M059J (cell line): ENCODE results near the gene RPL35A. TPM values are rescaled to one million over a fixed set of nuclear protein-coding genes. Genes with fewer than 3 reads are reported as not detected.
"Not testable (repeated sequence)": the region's sequence is repeated elsewhere in the genome, so short reads cannot be mapped to it uniquely, and the experiment has no call there.

Experiments used
- DNase-seq: peaks from one replicate; pipeline ENCODE4 v3.0.0-alpha.2; 2012; ENCODE audit warnings: low read depth
- total RNA-seq: library from RNA; depleted of rRNA; stranded (reverse); fragments of >200 nt; shearing (Covaris generic); gene quantifications from 2 replicates; pipeline ENCODE4 v1.2.3, GENCODE V29; 2014

The RPL35A gene
- total RNA-seq, 1 experiment from 2014 or later, result 851 TPM

DNA sequence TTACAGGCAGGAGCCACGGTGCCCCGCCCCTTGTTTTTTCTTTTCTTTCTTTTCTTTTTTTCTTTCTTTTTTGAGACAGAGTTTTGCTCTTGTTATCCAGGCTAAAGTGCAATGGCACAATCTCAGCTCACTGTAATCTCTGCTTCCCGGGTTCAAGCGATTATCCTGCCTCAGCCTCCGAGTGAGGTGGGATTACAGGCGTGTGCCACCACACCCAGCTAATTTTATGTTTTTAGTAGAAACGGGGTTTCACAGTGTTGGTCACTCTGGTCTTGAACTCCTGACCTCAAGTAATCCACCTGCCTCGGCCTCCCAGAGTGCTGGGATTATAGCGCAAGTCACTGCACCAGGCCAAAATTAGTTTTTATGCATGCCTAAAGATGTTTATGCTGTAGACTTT is 2.5 kb downstream of the RPL35A start:
- DNase-seq, result no peak

DNA sequence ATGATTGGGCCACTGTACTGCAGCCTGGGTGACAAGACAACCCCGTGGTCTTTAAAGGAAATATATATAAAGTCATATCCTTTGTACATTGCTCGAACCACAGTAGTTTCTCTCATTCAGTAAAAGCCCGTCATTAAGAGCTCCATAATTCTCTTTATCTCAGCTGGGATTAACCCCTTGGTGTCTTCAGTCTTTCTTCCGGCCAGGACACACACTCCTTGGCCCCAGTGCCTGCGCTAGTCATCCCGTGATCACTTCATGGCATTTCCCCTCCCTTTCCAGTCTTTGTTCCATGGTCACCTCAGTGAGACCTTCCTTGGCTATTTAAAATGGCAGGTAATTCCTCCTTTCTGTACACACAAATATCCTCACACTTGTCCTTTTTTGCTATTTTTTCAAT is 3.3 kb downstream of the RPL35A start:
- DNase-seq, result no peak

DNA sequence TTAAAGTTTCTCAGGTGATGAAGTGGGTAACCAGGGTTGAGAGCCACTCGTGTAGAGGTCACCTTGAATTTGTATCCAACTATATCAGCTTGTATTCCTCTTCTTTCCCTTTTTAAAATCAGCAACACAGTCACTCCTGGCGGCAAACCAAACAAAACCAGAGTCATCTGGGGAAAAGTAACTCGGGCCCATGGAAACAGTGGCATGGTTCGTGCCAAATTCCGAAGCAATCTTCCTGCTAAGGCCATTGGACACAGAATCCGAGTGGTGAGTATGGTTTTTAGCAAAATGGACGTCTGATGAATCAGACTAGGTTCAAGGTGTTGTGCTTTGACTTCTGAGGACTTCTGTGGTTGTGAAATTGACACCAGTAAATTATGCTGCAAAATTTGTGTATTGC is 3.9 kb downstream of the RPL35A start:
- DNase-seq, result peak; percentile 19

DNA sequence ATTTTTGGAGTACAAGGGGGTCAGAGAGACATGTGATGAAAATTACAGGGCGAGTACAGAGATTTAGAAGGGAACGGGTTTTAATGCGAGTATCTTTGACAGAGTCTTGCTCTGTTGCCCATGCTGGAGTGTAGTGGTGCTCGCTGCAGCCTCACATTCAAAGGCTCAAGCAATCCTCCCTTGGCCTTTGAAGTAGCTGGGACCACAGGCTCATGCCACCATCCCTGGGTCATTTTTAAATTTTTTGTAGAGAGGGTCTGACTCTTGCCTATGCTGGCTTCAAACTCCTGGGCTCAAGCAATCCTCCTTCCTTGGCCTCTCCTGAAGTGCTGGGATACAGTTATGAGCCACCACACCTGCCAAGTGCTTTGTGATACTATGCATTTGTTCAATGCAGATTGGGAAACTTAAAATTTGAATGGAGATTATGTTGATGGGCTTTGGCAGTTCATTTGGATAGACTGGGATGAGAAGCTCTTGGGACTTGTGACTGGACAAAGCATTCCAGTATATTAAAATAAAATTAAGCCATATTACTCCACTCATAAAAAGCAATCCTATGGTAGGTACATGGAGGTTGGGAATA is 6.0 kb downstream of the RPL35A start:
- peak; percentile 15 for DNase-seq

DNA sequence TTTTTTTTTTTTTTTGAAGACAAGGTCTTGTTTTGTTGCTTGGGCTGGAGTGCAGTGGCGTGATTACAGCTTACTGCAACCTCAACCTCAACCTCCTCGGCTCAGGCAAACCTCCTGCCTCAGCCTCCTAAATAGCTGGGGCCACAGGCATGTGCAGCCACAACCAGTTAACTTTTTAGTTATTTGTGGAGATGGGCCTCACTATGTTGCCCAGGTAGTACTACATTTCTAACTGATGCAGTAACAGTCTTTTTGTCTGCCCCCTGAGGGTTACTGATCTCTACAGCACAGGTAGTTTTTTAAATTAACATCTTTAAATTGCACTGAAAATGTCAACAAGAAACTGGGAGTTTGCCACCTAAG is 6.6 kb downstream of the RPL35A start:
- no peak for DNase-seq

DNA sequence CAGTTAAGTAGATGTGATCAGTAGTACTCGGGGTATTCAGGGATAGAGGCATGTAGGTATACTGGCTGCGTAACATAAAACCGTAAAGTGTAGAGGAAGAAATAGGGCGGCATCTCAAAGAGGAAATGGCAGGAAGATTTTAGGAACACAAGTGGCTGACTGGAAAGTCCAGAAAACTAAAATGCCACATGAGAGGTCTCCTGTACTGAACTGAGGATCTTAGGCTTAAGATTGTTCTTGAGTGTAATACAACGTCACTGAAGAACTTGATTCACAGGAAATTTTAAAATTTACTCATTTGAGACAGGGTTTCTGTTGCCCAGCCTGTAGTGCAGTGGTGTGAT is 7.8 kb downstream of the RPL35A start:
- DNase-seq, result no peak

DNA sequence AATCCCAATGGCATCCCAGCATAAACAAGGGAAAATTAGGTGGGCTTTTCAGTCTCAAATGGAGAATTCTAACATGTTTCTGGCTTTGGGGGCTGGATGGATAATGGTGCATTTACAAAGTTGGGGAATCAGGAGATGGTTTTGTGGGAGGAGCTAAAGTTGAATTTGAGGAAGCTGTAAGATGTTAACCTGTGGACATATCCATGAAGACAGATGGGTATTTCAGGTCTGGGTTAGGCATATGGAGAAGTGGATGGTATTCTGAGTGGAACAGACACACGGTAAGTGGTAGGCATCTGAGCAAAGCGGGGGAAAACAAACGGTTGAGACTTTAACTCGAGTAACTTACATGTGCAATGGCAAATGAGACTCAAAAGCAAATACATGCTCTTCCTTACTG is 8.4 kb downstream of the RPL35A start:
- no peak for DNase-seq

DNA sequence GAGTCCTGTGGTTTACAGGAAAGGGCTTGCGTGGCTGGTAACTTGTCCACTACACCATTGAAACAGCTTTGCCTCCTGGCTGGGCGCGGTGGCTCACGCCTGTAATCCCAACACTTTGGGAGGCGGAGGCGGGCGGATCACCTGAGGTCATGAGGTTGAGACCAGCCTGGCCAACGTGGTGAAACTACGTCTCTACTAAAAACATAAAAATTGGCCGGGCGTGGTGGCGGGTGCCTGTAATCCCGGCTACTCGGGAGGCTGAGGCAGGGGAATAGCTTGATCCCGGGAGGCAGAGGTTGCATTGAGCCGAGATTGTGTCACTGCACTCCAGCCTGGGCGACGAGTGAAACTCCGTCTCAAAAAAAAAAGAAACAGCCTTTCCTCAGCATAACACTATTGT is 8.9 kb downstream of the RPL35A start:
- DNase-seq, result not testable (repeated sequence)

DNA sequence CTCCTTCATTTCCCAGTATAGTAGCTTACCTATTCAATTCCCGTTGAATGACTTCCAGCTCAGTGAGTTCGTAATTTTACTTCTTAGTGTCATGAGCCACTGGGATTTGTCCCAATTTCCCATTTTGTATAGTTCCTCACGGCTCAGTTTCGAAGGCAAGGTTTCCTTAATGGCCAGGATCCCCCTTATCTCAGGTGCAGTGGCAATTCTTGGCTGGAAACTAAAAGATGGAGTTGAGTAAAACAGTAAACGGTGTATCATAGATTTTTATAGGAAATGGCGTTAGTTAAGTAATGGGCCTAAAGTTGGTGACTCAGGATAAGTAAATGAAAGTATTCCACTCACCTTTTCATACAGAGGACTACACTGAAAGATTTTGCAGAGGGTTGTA is 9.5 kb downstream of the RPL35A start:
- no peak for DNase-seq

DNA sequence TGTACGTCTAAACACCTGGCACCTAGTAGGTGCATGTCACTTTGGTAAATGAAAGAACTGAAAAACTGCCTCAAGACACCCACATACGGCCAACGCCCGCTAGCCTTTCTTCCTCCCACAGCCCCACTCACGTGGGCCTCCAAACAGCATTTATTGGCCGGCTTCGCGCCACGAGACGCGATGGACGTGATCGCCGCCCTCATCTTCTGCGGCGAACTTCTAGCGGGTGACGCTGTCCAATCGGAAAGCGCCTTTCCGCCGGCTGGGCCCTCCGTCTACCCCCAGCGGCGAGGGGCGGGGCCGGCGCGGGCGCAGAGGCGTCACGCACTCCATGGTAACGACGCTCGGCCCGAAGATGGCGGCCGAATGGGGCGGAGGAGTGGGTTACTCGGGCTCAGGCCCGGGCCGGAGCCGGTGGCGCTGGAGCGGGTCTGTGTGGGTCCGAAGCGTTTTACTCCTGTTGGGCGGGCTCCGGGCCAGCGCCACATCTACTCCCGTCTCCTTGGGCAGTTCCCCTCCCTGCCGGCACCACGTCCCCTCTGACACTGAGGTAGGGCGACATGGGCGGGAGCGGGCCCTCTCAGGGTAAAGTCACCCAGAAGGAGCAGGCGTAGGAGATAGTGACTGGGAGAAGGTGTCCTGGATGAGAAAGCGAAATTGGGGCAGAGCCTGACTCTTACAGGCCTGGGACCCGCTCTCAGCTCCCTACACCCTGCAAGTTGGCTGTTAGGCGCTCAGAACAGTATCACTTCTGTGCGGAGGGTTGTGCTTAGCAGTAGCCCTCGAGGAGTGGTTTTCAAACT is 10.1 kb downstream of the RPL35A start, which contains the start of gene LMLN:
TSS of gene LMLN (plus strand) at position 327 of the 803 bp plus-strand sequence. CDS start at position 356, 29 bp downstream.
- peak; percentile 98 for DNase-seq

DNA sequence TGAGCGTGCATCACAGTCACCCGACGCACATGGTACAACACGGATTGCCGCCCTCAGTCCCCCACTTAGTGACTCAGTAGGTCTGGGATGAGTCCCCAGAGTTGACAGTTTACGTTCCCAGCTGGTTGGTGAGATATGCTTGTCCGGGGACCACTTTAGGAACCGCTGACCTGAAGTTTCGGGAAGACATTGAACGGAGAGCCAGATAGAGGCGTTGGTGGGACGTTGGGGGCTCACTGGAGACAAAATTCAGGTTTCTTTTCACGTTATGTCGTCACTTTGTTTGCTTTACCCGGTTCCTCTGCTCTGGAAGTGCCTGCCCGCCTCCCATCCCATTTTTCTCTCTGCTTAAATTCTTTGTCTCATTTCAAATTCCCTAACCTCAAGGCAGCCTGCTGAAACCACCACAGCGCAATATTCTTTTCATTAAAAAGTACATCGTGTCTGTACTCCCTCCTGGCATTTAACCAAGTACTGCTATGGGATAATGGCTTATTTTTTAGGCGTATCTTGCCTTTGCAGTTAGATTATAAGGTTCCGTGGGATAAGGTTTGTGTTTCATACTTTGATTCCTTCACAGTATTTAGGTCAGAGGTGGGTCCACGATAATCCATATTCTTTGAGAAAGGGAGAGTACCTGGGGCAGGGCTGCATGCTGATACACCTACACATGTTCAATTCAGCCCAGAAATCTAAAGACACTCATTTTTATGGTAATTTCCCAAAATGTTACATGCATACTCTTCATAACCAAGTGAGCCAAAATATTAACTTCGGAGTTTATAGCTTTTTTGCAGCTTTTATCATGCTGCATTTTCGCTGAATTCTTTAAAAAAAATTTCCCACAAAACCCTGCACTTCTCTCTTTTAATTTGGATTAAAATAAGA is 10.9 kb downstream of the RPL35A start:
- DNase-seq, result peak; percentile 11

DNA sequence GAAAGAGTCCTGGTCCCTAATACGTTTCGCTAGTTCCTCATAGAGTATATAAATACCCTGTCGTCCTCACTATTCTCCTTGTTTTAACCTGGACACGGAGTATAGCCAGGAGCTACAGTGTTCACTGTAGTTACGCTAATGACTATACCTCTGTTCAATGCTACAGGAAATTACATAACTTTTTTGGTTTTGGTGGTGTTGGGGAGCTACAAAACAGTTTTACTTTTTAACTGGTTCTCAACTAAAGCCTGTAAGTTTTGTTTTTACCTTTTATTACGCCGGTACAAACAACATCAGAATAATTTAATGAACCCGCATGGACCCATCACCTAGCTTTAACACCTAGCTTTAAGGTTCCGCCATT is 11.6 kb downstream of the RPL35A start:
- no peak for DNase-seq

DNA sequence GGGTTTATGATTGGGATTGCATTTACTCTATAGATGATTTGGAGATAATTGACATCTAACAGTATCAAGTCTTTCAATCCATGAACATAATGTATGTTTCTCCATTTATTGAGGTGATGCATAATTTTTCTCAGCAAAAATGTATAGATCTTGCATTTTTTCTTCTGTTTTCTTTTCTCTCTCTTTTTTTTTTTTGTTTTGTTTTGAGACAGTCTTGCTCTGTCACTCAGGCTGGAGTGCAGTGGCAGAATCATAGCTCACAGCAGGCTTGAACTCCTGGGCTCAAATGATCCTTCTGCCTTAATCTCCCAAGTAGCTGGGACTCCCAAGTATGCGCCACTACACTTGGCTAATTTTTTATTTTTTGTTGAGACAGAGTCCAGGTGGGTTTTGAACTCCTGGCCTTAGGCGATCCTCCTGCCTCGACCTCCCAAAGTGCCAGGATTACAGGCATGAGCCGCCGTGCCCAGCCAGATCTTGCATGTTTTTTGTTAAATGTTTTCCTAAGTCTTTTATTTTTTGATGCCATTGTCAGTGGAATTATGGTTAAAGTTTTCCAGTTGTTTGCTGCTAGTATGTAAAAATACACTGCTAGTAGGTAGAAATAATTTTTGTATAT is 13.1 kb downstream of the RPL35A start:
- DNase-seq, result no peak

DNA sequence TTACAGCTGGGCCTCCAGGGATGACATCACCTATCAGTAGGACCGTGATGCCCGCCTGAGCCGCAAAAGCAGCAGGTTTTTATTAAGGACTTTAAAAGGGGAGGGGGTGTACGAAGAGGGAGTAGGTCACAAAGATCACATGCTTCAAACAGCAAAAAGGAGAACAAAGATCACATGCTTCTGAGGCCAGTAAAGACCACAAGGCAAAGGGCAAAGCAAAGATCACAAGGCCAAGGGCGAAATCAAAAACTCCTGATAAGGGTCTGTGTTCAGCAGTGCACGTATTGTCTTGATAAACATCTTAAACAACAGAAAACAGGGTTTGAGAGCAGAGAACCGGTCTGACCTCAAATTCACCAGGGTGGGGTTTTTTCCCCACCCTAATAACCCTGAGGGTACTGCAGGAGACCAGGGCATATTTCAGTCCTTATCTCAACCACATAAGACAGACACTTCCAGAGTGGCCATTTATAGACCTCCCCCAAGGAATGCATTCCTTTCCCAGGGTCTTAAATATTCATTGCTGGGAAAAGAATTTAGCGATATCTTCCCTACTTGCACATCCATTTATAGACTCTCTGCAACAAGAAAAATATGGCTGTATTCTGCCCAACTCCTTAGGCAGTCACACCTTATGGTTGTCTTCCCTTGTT is 17.5 kb downstream of the RPL35A start:
- DNase-seq, result not testable (repeated sequence)

DNA sequence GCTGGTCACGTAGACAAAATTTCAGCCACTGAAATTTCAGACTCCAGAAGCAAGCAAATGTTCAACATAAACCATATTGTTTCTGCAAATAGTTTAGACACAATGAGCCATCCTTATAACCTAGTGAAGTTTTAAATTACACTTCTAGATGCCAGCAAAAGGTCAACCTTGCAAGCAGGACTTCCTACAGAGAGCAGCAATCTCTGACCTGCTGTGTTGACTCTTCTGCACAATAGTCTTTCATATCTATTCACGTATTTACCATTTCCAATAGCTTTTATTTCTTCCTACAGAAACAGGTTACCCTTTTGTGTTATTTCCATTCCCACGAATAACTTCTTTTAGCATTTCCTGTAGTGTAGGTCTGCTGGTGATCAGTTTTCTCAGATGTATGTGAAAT is 20.6 kb downstream of the RPL35A start:
- DNase-seq, result no peak

DNA sequence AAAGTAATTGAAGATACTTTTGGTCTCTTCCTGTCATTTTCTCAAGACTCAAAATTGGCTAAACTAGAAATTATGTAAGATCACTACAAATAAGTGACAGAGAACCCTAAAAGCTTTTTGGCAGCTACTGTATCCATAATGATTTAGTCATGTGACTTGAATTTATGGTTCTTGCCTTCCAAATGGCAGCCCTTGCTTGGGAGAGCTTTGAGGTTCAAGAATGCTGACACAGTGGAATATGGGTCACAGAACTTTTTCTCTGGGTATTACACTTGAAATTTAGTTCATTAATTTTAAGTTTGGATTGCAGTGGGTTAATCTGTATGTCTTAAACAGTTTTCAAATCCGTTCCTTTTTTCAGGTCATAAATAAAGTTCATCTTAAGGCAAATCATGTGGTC is 24.0 kb downstream of the RPL35A start:
- no peak for DNase-seq

DNA sequence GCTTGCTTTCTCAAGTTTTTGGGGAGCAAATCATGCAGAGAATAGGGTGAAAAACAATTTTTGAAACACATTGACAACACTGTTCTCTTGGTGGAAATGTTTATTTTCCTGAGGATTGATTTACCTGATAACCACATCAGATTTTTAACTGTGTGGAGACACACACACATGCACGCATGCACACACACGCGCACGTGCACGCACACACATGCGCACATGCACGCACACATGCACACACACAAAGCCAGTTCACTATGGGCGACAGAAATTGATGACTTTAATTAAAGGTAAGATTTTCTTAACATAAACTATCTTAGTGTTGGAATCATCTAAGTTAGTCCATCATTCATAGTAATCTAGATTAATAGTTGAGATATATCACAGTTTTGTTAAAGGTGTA is 25.3 kb downstream of the RPL35A start:
- no peak for DNase-seq

DNA sequence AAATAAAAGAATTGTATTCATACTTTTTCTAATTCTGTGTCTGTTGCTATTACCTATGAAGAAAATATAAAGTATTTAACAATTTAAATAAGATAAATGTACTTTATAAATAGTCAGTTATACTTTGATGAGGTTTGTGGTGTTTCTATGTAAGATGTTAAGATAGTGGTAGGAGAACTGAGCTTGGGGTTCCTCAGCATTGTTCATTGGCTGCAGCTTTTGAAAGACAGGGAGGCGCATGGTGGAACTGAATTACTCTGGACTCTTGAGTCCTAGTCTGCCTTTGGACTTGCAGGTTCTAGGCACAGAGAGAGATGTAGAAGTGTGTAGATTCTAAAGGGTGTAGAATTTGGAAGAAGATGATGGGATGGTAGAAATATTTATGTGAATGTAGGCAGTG is 33.1 kb downstream of the RPL35A start:
- no peak for DNase-seq

DNA sequence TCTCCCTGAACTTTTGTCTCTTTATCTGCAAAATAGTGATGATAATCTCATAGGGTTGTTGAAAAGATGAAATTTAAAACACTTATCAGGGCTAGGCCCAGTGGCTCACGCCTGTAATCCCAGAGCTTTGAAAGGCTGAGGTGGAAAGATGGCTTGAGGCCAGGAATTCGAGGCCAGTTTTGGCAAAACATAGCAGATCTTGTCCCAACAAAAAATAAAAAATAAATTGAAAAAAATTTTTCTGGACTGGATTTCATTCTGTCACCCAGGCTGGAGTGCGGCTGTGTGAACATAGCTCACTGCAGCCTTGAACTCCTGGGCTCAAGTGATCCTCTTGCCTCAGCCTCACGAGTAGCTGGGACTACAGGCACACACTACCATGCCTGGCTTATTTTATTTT is 39.7 kb downstream of the RPL35A start:
- DNase-seq, result no peak

DNA sequence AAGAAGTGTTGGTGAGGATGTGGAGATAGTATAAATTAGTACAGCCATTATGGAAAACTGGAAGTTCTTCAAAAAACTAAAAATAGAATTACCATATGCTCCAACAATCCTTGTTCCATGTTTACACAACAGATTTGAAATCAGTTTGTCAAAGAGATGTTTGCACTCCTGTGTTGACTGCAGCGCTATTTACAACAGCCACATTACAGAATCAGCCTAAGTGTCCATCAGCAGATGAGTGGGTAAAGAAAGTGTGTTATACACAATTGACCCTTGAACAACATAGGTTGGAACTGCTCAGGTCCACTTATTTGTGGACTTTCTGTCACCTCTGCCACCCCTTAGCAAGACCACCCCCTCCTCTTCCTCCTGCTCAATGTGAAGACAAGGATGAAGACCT is 44.7 kb downstream of the RPL35A start:
- DNase-seq, result no peak

DNA sequence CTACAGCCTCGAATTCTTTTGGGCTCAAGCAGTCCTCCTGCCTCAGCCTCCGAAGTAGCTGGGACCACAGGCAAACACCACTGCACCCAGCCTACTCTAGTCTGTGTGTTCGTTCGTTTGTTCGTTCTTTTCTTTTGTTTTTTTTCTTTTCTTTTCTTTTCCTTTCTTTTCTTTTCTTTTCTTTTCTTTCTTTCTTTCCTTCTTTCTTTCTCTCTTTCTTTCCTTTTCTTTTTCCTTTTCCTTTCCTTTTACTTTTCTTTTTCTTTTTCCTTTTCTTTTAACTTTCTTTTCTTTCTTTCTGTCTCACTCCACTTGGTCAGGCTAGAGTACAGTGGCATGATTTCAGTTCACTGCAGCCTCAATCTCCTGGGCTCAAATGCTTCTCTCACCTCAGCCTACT is 46.9 kb downstream of the RPL35A start:
- no peak for DNase-seq

DNA sequence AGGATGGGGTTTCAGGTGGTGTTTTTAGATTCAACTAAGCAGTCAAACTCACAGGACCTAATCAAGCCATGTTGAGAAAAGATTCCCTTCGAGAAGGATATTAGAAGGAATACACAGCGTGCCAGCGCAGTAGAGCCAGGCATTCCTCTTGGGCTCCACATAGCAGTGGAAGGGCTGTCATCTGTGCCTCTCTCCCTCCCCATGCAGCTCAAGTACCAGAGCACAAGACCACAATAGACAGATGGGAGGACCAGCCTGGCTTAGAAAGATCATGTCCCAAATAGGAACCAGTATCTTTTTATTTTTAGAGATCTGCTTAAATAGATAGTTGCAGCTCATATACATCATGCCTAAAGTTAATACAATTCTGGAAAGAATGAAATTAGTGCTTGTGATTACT is 47.9 kb downstream of the RPL35A start:
- DNase-seq, result no peak
